T-helper 2 cell treated with Interferon-gamma antibody and Interleukin-4, amounts not matched to agents 5 μg/mL and 100 μg/mL, for 36 hours (primary cell): Measurements from ENCODE around the gene MED14.

Experiments
- DNase-seq: peaks from one replicate; pipeline ENCODE4 v3.0.0; 2021; ENCODE audit warnings: low spot score
- H3K27ac Mint-ChIP-seq: one replicate; pipeline ENCODE4 v1.8.0; 2021; ENCODE audit warnings: mild to moderate bottlenecking, mixed read lengths
- H3K27me3 Mint-ChIP-seq: one replicate; pipeline ENCODE4 v1.8.0; 2021; ENCODE audit warnings: low read depth, mixed read lengths
- H3K36me3 Mint-ChIP-seq: one replicate; pipeline ENCODE4 v1.8.0; 2021; ENCODE audit warnings: low read depth, mixed read lengths
- H3K4me1 Mint-ChIP-seq: one replicate; pipeline ENCODE4 v1.8.0; 2021; ENCODE audit warnings: low read depth, mixed read lengths
- H3K4me3 Mint-ChIP-seq: one replicate; pipeline ENCODE4 v1.8.0; 2022; ENCODE audit warnings: mild to moderate bottlenecking, moderate library complexity, mixed read lengths
- H3K9me3 Mint-ChIP-seq: one replicate; pipeline ENCODE4 v1.8.0; 2021; ENCODE audit warnings: mixed read lengths

Gene MED14

DNA sequence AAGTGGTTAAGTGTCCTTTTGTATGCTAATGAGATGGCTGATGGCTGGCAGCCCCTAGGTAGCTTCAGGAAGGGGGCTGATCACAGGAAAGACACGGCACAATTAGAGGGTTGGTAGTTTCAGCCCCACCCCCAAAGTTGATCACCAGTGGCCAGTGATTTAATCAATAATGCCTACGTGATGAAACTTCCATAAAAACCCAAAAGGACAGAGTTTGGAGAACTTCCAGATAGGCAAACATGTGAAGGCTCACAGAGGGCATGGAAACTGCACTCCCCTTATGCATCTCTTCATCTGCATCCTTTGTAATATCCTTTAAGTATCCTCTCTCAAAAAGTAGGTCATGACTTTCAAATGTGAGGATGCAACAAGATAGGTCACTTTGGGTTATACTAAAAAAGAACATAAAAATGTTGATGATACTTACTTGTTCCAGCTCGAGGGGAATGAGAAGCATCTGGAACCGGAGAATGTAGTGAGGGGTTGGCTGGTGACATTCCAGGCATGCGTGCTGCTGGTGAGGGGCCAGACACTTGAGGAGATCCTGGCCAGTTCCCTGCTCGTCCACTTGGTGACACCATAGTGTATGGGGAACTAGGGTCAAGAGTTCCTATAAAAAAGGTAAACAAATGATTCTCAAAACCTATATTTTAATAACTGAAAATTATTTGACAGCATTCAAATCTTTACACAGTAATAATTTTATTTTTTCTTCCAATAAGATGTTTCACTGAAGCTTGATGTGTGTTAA is 71.3 kb downstream of the MED14 start:
- no peak for DNase-seq
- Mint-ChIP-seq H3K4me1 (no peaks in the 10 kb centered on the region), H3K9me3 (no peaks in the 10 kb centered on the region), H3K4me3 (no peak overlapping the region), H3K27me3 (no peaks in the 10 kb centered on the region), H3K36me3 (peaks cover 39% of the 10 kb centered on the region), H3K27ac (no peak overlapping the region)

DNA sequence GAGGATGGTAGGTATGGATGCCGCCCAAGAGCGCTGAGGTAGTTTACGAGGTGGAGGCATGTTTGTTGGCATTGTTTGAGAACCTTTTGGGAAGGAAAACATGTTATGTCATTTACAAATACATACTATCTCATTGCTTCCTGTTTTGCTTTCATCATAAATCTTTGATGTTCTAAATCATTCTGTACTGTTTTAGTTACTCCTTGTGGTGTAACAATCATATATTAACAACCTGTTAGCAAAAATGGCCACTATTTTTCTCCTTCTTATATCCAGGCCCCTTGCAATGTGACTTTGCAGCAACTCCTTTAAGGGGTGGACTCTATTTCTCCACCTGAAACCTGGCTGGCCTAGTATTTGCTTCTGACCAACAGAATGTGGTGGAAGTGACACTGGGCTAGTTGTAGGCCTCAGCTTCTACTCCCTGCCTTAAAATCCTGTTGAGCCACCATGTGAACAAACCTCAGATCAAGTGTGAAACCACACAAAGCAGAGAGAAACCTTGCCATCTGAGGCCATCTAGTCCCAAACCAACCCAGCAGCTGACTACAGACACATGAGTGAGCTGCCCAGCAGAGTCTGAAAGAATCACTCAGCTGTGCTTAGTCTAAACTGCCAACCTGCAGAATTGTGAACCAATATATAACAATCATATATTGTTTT is 72.1 kb downstream of the MED14 start:
- Mint-ChIP-seq H3K4me1 (no peaks in the 10 kb centered on the region), H3K9me3 (no peaks in the 10 kb centered on the region), H3K4me3 (no peak overlapping the region), H3K27ac (peak overlapping the region; percentile 15), H3K36me3 (peaks cover 37% of the 10 kb centered on the region), H3K27me3 (no peaks in the 10 kb centered on the region)
- DNase-seq: no peak

DNA sequence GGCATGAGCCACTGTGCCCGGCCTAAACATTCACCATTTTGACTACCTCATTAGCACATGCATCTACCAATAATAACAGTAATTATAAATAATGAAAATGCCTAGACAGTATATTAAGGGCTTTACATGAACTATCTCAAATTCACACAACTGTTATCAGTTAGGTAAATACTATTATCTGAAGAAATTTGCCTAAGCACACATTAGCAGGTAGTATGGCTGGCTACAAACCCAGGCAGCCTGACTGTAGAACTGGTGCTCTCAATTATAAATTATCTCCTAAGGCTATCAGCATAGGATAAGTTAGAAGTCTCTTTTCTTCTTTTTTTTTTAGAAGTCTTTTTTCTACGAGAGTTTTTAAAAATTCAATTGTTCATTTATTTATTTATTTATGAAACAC is 73.9 kb downstream of the MED14 start:
- Mint-ChIP-seq H3K27me3 (no peaks in the 10 kb centered on the region), H3K9me3 (no peaks in the 10 kb centered on the region), H3K4me1 (no peaks in the 10 kb centered on the region), H3K27ac (no peak overlapping the region), H3K4me3 (no peak overlapping the region), H3K36me3 (peaks cover 27% of the 10 kb centered on the region)
- DNase-seq: no peak

GRCh38 chrX:40660381-40660780 is 75.0 kb downstream of the MED14 start:
- no peaks in the 10 kb centered on the region for H3K27me3 Mint-ChIP-seq
- no peak for DNase-seq
- no peak overlapping the region for H3K27ac Mint-ChIP-seq
- peaks cover 26% of the 10 kb centered on the region for H3K36me3 Mint-ChIP-seq
- H3K9me3 Mint-ChIP-seq: no peaks in the 10 kb centered on the region
- H3K4me1 Mint-ChIP-seq: no peaks in the 10 kb centered on the region
- no peak overlapping the region for H3K4me3 Mint-ChIP-seq

DNA sequence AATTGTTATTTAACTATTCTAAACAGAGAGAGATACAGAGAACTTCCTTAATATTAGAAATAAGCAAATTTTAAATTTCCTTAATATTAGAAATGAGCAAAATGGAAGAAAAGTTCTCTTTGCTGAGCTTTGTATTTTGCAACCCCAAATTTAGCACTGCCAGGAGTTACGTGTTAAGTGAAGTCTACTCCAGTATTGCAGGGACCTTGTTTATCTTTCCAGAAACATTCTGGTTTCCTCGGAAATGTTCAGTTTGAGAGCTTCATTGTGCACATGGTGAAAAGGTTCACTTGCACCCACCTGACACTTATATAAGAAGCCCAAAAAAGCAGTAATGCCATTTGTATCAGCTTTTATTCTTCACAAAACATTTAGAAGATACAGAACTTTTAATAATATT is 81.8 kb downstream of the MED14 start:
- Mint-ChIP-seq H3K4me1 (peaks cover 2% of the 10 kb centered on the region), H3K9me3 (no peaks in the 10 kb centered on the region), H3K27me3 (no peaks in the 10 kb centered on the region), H3K4me3 (no peak overlapping the region), H3K36me3 (peaks cover 20% of the 10 kb centered on the region), H3K27ac (no peak overlapping the region)
- DNase-seq: no peak

DNA sequence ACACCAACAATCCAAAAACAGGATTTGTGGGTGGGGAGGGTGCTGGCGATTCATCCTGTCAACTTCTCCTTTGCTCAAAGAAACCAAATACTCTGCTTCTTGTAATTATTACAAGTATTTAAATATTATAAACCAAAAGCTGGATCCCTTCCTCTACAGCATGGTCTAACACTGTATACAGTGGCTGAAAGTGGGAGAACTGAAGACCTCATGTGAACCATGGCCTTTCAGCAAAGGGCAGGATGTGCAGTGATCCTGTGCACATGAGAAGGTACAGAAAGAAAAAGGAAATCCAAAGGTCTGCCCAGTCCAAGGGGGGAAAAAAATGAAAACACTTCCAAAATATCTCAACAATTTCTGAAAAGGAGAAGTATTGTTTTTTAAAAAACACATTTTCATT is 82.7 kb downstream of the MED14 start:
- Mint-ChIP-seq H3K4me3 (no peak overlapping the region), H3K27ac (no peak overlapping the region), H3K4me1 (peaks cover 2% of the 10 kb centered on the region), H3K36me3 (peaks cover 20% of the 10 kb centered on the region), H3K9me3 (no peaks in the 10 kb centered on the region), H3K27me3 (no peaks in the 10 kb centered on the region)
- no peak for DNase-seq

- Mint-ChIP-seq H3K36me3 (peaks cover 19% of the 10 kb centered on the region), H3K27me3 (no peaks in the 10 kb centered on the region), H3K4me3 (no peak overlapping the region), H3K27ac (peak overlapping the region; percentile 22), H3K9me3 (no peaks in the 10 kb centered on the region), H3K4me1 (peaks cover 2% of the 10 kb centered on the region)
- DNase-seq: peak; percentile 37
These were observed 83.6 kb downstream of the MED14 start for GRCh38 chrX:40651620-40652223.

DNA sequence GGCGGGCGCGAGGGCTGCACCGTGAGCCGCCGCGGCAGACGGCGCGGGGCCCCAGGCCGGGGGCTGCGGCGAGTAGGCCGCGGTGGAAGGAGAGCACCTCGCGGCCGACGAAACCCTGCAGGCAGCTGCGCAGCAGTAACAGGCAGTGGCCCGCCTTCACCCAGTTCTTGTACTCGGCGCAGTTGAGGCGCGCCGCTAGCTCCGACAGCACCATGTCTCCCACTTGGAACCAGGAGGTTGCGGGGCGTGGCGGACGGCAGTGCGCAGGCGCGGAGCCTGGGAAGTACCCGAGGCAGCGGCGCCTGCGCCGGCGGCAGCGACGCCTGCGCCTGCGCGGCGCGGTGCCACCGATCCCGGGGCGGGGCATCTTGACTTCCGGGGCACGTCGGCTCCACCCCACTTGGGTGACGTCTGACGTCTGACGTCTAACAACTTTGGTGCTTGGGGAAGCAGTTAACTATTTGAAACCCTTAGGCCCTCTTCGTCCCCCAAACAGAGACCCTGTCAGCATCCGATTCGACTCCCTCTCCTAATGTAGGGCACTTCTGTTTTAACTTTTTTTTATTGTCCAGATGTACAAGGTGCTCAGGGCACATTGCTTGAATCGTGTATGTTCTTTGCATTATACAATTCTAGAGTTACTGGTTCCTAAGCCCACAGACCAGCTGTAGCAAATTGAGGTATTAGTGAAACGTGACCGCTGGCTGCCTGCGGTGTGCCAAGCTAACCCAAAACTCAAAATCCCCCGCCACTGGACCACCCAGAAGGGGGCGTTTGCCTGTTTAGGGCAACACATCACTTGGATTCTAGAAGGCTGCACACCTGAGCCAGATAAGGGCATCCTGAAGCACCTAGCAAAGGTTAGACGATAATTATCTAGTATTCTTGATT is 87.8 kb downstream of the MED14 start, which contains the start of gene CXorf38:
TSS of gene CXorf38 (minus strand) at position 255 of the 891 bp plus-strand sequence. CDS start at position 214, 41 bp downstream.
- peaks cover 28% of the 10 kb centered on the region for H3K36me3 Mint-ChIP-seq
- DNase-seq: peak; percentile 85
- peak within 1 kb of the TSS; percentile 98 for H3K4me3 Mint-ChIP-seq
- no peaks in the 10 kb centered on the region for H3K9me3 Mint-ChIP-seq
- H3K27me3 Mint-ChIP-seq: peaks cover 2% of the 10 kb centered on the region
- H3K27ac Mint-ChIP-seq: peak within 1 kb of the TSS; percentile 94
- H3K4me1 Mint-ChIP-seq: peaks cover 17% of the 10 kb centered on the region

- H3K9me3 Mint-ChIP-seq: no peaks in the 10 kb centered on the region
- H3K4me1 Mint-ChIP-seq: peaks cover 25% of the 10 kb centered on the region
- peak overlapping the region; percentile 98 for H3K4me3 Mint-ChIP-seq
- peaks cover 34% of the 10 kb centered on the region for H3K36me3 Mint-ChIP-seq
- H3K27me3 Mint-ChIP-seq: peaks cover 2% of the 10 kb centered on the region
- peak overlapping the region; percentile 94 for H3K27ac Mint-ChIP-seq
- DNase-seq: peak; percentile 17
These were observed 88.6 kb downstream of the MED14 start for GRCh38 chrX:40646489-40647306.

DNA sequence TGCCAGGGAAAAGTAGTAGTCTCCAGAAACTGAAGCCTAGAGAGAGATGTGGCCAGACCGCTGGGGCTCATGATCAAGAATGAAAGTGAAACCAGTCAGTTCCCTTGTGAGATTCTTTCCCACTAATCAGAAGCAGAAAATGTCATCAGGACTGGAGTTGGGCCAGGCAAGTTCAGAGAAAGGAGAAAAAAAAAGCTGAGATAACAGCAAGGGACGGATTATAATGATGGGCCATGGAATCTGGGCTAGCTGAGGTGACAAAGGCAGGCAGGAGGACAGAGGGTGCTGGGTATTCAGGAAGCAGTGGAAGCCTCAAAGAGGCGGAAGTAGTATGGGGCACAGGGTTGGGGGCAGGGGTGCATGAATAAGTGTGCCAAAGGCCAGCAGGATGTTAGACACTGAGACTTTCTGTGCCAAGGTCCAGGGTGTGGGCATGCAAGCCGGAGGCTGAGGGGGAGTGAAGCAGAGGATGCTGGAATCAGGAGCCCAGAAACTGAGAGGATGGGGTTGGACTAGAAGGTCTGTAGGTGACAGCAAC is 90.5 kb downstream of the MED14 start:
- Mint-ChIP-seq H3K36me3 (peaks cover 30% of the 10 kb centered on the region), H3K9me3 (no peaks in the 10 kb centered on the region), H3K4me3 (peak overlapping the region; percentile 99), H3K27ac (peak overlapping the region; percentile 99), H3K27me3 (peaks cover 2% of the 10 kb centered on the region), H3K4me1 (peaks cover 24% of the 10 kb centered on the region)
- peak; percentile 39 for DNase-seq

- Mint-ChIP-seq H3K9me3 (no peaks in the 10 kb centered on the region), H3K36me3 (peaks cover 30% of the 10 kb centered on the region), H3K27ac (peak overlapping the region; percentile 72), H3K4me3 (peak overlapping the region; percentile 99), H3K27me3 (peaks cover 2% of the 10 kb centered on the region), H3K4me1 (peaks cover 24% of the 10 kb centered on the region)
- DNase-seq: no peak
These were observed 91.2 kb downstream of the MED14 start for GRCh38 chrX:40644176-40644575.

GRCh38 chrX:40637687-40638086 is 97.7 kb downstream of the MED14 start:
- Mint-ChIP-seq H3K4me3 (no peak overlapping the region), H3K27ac (no peak overlapping the region), H3K9me3 (no peaks in the 10 kb centered on the region), H3K27me3 (no peaks in the 10 kb centered on the region), H3K36me3 (peaks cover 36% of the 10 kb centered on the region), H3K4me1 (peaks cover 10% of the 10 kb centered on the region)
- no peak for DNase-seq

- no peak overlapping the region for H3K4me3 Mint-ChIP-seq
- no peak overlapping the region for H3K27ac Mint-ChIP-seq
- H3K4me1 Mint-ChIP-seq: no peaks in the 10 kb centered on the region
- peaks cover 42% of the 10 kb centered on the region for H3K36me3 Mint-ChIP-seq
- H3K27me3 Mint-ChIP-seq: no peaks in the 10 kb centered on the region
- no peaks in the 10 kb centered on the region for H3K9me3 Mint-ChIP-seq
- DNase-seq: no peak
These were observed 103.1 kb downstream of the MED14 start for GRCh38 chrX:40632199-40632598.
